RCC 7860 (cell line): ENCODE measurements around the gene SH3PXD2B.
"Not testable (repeated sequence)": the region's sequence is repeated elsewhere in the genome, so short reads cannot be mapped to it uniquely, and the experiment has no call there.

Source experiments
- DNase-seq: peaks from one replicate; pipeline ENCODE4 v3.0.0-alpha.2; 2015; ENCODE audit warnings: low spot score
- FAIRE-seq: peaks from 2 replicates; lab custom pipeline; 2012; peaks lifted over from hg19 to GRCh38; lab: Jason Lieb, UNC

The SH3PXD2B gene

DNA sequence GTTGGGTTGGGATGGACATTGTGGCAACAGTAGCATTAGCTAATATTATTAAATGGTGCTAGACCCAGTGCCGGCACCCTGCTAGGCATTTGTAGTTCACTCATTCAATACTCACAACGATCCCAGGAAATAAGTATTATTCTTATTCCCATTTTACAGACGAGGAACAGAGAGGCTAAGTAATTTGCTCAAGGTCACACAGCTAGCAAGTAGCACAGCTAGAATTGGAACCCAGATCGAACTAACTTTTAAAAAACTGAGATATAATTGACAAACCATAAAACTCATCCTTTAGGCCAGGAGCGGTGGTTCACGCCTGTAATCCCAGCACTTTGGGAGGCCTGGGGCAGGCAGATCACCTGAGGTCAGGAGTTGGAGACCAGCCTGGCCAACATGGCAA, 79.5 kb downstream of the SH3PXD2B start:
- DNase-seq, result no peak
- no peak for FAIRE-seq

DNA sequence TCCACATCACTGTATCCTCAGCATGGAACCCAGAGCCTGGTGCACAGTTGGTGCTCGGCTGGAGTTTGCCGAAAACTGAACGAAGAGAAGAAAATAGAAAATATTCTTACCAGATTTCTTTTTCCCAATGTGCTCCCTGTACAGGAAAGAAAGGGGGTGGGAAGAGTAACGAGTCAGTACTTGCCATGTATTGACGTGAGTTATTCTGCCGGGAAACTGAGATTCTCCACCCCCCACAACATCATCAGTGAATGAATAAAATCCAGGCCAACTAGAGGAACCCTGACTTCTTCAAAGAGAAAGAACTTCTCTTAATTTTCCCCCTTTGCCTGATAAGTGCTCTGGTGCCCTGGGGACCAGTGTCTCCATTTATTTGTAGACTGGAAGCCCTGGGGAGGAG, 80.6 kb downstream of the SH3PXD2B start:
- no peak for FAIRE-seq

DNA sequence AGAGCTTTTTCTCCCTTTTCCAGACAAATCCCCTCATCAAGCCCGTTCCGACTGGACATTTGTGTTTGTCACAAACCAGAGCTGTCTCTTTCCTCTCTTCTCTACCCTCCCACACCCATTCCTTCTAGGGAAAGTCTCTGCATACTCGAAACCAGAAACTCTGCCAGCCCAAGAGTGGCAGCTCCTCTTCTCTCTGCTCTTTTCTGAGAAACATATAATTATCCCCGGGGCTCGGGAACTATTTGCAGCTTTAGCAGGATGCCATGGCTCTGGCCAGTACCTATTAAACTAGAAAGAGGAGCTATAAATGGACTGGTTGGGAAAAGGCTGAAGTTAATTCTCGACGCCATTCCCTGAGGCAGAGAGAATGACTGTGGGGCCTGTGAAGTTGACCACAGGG, 82.6 kb downstream of the SH3PXD2B start:
- DNase-seq, result no peak
- FAIRE-seq, result no peak

More for the DNA sequence above, 80.6 kb downstream of the SH3PXD2B start:
- DNase-seq, result no peak

DNA sequence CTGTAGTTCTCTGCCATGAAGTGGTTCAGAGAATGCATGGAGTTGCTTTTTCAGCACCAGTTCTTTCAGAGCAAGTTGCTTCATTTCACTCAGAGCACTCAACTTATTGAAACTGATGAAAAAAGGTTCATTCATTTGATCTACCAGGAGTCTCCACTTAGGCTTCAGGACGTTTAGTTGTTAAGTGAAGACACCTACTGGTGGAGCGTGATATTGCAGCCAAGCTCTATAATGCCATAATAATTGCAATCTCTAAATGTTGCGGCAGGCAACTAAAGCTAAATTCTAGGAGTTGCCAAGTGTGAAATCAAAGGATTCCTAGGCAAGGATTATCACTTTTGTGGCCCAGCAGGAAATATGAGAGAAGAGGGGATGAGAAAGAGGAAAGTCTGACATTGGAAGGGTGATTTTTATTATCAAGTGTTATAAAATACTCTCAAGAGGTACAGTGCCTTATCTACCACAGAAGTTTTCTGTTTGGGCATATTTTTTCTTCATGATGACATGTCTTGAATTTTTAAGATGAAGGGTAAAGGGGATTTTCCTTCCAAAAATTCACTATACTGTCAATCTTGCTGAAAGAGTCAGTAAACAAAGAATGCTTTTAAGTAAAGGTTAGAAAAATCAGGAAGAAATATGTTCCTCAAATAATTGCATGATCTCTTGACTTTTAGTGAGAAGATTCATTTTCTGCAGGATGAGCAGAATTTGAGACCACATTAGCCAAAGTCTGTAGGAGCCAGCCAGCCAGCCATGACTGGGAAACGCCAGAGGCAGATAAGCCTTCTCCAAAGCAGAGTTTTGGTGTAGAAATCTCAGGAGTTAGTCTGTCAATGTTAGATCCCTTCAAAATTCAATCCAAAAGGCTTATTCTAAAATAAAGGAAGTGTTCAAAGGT, 83.4 kb downstream of the SH3PXD2B start:
- FAIRE-seq (no peak), DNase-seq (no peak)

DNA sequence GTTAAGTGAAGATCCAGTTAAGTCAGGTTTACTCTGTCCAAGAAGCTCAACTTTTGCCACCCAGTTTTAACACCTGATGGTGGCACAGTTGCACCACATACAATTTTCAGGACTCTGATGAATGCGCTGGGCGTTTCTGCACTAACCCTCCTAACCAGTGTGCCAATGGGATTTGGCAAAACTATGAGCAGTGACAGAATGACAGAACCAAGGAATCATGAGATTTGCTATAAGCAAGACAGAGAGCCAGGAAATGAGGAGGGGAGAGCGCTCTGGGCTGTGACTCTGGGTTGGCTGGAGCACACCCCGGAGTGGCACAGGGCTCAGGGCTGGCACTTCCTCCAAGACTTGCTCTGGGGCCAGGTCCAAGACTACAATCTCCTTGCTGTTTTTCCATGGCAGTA, 84.1 kb downstream of the SH3PXD2B start:
- FAIRE-seq (no peak), DNase-seq (no peak)

DNA sequence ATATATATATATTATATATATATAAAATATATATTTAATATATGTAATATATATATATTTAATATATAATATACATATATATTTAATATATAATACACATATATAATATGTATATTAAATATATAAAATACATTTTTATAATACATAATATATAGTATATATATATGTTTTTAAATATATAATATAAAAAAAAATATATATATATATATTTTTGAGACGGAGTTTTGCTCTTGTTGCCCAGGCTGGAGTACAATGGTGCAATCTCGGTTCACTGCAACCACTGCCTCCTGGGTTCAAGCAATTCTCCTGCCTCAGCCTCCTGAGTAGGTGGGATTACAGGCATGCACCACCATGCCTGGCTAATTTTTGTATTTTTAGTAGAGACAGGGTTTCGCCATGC, 85.6 kb downstream of the SH3PXD2B start:
- FAIRE-seq, result peak; percentile 75
- not testable (repeated sequence) for DNase-seq

DNA sequence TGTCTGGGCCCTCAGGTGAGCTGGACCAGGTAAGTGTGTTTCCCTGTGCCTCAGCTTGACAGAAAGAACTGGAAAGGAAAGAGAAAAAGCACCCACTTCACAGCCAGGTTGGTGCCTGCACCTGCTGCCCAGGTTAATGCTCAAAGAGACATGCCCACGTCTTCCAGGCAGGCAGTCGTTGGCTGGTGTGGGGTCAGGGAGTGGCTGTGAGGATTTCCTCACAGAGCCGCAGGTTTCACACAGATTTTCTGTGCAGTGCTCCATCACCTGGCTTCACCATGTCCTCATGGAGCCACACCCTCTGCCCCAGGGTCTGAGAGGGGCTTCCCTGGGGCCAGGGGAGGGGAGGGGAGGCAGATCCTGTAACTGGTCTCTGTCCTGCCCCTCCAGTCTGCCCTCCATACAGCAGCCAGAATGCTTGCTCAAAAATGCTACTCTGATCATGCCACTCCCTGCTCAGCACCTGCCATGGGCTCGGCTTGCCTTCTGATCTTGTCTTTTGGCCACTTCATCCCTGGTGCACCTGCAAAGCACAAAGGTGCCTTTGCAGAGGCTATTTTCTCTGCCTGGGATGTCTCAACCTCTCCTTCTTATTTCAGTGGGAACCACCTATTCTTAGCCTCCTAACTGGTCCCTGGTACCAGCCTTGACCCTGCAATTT, 88.2 kb downstream of the SH3PXD2B start:
- no peak for FAIRE-seq
- no peak for DNase-seq

DNA sequence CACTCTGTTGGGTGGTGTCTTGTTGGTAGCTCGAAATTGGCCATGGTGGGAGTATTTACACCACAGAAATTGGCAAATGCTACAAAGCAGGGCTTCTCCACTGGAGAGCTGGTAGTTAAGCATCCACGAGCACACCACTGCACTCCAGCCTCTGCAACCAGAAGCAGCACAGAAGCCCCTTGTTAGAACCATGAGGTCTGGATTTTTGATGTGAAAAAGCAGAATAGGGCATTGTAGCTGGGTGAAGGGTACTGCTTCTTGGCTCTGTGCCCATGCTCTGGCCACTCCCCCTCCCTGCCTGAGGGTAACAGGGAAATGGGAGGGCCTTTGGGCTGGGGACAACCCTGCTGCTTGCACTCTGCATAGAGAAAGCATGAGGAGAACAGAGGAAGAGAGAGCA, 89.6 kb downstream of the SH3PXD2B start:
- DNase-seq, result no peak
- FAIRE-seq, result no peak

DNA sequence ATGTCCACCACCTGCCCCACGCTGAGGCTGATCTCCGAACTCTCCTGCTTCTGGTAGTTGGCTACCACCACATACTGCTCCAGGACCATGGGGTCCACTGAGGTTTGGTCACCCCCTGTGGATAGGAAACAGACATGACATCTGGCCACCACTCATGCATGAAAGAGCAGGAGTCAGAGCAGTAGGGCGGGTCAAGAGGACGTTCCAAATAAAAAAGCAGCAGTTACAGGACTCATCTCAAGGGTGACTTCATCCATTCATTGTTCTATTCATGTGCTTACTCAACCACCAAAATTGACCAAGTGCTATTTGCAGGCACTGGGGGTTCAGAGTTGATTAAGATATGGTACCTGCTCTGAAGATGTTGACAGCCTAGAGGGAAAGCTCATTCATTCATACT, 91.6 kb downstream of the SH3PXD2B start:
- peak; percentile 72 for DNase-seq
- no peak for FAIRE-seq

DNA sequence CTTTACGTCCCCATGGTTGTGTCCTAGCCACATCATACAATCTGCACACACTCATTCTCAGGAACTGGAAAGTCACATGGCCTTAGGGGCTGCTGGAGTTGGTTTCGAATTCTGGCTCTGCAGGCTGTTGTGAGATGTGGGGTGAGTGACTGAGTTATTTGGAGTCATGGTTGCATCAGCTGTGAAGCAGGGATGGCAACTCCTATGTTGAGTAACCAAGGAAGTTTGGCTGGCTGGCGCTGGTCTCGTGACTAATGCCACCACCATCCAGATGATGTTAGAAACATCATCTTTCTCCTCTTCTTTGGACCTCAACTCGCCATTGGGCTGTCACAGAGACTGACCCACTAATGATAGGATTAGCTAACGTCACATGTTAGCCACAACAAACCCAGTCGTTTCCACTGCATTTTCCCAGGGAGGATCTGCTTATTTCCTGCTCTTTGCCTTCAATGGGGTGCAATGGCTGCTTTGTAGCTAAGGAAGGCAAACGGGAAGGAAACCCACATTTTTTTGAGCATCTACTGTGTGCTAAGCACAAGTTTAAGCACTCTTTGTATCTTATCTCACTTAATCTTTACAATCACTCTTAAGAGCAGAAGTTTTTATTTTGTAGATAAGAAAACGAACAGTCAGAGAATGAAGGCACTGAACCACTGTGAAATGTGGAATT, 92.6 kb downstream of the SH3PXD2B start:
- DNase-seq (peak; percentile 100), FAIRE-seq (peak; percentile 98)

DNA sequence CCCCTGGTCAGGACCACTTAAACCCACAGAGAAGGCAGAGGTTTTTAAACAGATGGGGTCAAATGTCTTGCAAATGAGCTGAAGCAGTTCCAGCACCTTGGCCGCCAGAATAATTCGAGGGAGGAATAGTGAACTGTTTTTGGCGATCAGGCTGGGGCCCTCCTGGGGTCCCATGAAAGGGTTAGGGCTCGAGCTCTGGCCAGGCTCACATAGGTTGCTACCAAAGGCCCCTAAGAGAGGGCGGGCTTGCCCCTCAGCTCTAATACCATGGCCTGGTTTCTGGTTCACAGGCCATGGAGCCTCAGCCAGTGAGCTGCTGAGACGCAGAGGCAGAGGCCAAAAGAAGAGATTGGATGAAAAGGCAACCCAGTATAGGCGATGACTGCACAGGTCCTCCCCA, 96.0 kb downstream of the SH3PXD2B start:
- DNase-seq, result no peak
- FAIRE-seq, result no peak

DNA sequence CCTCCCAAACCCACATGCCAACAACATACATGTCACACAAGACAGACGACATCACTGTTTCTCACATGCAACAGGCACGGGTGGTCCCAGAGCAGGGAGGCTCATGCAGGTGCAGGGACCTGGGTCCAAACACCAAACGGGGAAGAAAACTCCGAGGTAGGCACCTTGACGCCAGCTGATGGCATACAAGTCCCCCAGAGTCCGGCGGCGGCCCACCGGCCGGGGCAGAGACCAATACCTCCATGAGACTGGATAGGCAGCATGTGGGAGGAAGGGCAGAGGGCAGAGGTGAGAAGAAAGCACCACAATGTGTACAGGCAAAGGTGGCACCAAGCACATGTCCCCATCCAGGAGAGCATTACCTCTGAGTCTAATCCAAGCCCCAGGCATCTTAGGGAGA, 97.8 kb downstream of the SH3PXD2B start:
- DNase-seq (no peak), FAIRE-seq (no peak)

DNA sequence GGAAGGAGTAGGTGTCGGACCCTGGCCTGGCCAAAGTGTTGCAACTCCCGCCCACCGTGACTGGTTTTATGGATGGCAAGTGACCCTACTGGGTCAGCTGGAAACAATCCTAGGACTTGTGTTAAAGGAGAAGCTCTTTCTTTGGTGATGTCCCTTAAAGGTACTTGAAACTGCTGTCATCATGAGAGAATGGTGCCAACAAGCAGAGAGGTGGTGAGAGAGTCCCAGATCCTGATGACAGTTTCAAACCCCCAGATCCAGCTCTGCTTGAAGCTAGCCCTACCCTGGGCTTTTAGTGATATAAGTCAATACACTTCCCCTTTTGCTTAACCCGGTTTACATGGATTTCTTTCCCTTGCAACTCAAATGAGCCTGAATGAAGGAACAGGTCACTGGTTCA, 98.3 kb downstream of the SH3PXD2B start:
- DNase-seq (no peak), FAIRE-seq (no peak)

DNA sequence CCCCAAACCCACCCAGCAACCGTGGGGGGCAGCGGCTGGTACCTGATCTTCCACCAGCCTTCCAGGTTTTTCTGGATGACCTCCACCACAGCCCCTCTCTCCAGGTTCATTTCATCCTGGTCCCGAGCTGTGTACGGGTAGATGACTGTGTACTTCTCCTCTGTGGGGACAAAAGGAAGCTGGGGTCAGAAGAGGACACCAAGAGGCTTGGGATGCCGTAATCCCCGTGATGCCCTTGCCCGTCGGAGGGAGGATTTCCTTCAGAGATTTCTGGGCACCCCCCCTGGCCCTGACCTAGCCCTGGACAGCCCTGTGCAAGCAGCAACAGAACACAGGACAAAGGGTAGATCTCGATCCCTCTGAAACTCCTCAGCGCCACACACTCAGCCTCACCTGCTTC, 100.5 kb downstream of the SH3PXD2B start:
- FAIRE-seq (no peak), DNase-seq (no peak)

DNA sequence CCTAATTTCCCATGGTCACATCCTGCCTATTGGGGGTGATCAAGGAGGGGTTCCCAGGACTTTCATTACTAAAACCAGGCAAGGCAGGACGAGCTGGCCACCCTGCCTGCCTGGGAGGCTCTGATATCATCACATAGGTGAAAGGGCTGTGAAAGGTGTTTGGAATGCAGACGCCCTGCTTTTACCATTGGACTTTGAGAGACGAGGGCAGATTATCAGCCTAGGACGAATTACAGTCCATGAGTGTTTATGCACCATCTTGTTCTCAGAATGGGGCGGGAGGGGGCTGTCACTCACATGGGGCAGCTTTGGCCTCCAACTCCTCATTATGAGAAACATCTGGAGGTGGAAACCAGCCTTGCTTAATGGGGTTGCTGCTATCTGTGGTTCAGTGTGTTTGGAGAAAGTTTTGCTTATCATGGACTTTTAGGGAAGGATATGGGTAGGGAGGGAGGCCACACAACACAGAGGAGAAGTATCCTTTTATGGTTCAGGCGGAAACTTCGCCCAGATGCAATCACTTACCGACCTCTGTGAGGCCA, 101.0 kb downstream of the SH3PXD2B start:
- FAIRE-seq (no peak), DNase-seq (no peak)

DNA sequence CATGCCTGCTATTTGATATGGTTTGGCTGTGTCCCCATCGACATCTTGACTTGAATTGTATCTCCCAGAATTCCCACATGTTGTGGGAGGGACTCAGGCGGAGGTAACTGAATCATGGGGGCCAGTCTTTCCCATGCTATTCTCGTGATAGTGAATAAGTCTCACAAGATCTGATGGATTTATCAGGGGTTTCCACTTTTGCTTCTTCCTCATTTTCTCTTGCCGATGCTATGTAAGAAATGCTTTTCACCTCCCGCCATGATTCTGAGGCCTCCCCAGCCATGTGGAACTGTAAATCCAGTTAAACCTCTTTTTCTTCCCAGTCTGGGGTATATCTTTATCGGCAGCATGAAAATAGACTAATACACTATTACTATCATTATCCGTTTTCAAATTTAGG, 101.8 kb downstream of the SH3PXD2B start:
- DNase-seq, FAIRE-seq: not testable (repeated sequence)

DNA sequence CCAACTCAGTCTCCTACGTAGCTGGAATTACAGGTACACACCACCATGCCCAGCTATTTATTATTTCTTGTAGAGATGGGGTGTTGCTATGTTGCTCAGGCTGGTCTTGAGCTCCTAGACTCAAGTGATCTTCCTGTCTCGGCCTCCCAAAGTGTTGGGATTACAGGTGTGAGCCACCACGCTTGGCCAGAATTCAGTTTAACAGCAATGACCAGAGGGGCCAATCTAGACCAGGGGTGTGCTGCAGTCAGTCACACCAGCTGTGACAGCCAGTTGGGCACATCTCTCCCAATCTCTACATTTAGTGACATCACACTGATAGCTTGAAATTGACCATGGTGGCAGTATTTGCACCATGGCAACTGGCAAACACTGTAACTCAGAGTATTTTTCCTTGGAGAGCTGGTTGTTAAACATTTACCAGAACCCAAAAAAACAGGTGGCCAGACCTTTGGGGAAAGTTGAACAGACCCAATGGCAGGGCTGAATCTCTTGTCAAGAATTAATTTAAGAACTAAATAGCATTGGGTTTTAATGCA, 103.0 kb downstream of the SH3PXD2B start:
- no peak for FAIRE-seq
- DNase-seq, result no peak

DNA sequence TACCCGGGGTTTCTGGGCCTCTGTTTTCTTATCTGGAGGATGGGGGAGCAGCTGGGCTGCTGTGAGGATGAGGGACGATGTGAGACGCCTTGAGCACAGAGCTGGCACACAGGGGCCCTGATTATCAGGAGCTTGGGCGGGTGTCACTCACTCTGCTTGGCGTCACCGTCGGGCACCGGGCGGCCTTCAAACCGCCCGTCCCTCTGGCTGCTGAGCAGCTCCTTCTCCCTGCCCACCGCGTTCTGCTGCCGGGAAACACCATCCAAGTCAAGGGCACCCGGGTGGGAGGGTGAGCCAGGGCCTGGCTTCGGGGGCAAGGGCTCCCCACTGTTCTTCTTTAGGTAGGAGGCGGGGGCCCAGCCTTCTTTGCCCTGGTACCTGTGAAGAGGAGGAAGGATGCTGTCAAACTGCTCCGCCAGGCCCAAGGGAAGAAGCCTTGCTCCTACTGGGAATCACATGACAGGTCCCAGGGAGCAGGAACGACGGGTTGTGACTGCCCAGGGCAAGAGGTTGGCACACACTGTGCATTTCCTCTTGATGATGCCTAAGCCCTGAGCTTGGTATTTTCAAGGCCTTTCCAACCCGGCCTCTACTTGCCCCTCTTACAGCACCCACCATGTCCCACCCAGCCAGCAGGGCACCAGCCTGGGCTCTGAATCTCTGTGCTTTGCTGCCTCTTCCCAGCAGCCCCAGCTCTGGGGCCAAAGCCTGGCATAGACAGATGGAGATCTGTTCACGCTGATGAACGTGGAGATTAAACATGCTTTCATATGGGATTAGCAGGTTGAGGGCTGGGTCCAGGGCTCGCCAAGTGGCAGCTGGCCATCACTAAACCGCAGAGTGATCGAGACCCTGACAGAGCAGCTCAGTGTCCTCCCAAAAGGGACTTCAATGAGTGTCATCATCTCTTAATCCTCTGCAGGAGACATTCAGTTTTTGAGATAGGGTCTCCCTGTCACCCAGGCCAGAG, 103.8 kb downstream of the SH3PXD2B start:
- DNase-seq (no peak), FAIRE-seq (no peak)

DNA sequence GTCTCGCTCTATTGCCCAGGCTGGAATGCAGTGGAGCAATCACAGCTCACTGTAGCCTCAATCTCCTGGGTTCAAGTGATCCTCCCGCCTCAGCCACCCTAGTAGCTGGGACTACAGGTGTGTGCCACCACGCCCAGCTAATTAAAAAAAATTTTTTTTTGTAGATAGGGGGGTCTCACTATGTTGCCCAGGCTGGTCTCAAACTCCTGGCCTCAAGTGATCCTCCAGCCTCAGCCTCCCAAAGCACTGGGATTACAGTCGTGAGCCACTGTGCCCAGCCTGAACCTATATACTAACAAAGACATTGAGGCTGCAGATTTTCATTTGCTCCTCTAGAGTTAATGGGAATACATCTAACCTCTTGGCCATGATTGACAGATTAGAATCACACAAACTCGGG, 105.6 kb downstream of the SH3PXD2B start:
- FAIRE-seq, DNase-seq: not testable (repeated sequence)

DNA sequence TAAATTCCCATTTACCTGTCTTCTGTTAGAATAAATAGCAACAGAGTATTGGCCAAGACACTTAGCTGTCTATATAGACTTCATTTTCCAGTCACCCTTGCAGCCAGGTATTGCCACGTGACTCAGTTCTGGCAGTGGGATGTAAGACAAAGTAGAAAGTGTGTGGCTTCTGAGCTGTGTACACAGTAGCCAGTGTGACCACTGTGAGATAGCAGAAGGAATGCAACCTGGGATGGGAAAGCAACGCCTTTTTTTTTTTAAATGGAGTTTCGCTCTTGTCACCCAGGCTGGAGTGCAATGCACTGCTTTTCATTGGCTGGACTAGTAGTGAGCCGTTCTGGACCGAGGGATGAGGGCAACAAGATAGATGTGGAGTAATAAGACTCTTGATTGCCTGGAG, 106.2 kb downstream of the SH3PXD2B start:
- FAIRE-seq (no peak), DNase-seq (no peak)
